Neural cell (in vitro differentiated cells): ENCODE results near the gene SCN1A.

Experiments used
- EP300 ChIP-seq: fragments of 450-650 bp; conservative IDR thresholded peaks from 2 replicates; pipeline ENCODE4 v1.6.1; 2014; ENCODE audit warnings: antibody characterized with exemption, mild to moderate bottlenecking, moderate library complexity; ENCODE audit not compliant: poor library complexity, severe bottlenecking
- EZH2 ChIP-seq: fragments of 200-600, 300-800 bp; shearing (Covaris generic), sonication (generic); IDR thresholded peaks from 2 replicates; pipeline ENCODE4 v1.6.1; 2014; ENCODE audit warnings: antibody characterized with exemption, low read length, borderline replicate concordance, mild to moderate bottlenecking; ENCODE audit not compliant: insufficient read depth, poor library complexity, severe bottlenecking
- MXI1 ChIP-seq: fragments of 450-650 bp; conservative IDR thresholded peaks from 2 replicates; pipeline ENCODE4 v1.6.1; 2014; ENCODE audit warnings: antibody characterized with exemption, mild to moderate bottlenecking; ENCODE audit not compliant: poor library complexity, severe bottlenecking
- POLR2AphosphoS5 ChIP-seq: IDR thresholded peaks from 2 replicates; pipeline ENCODE4 v1.6.1; 2012
- RAD21 ChIP-seq: fragments of 450-650 bp; conservative IDR thresholded peaks from 2 replicates; pipeline ENCODE4 v1.6.1; 2014; ENCODE audit warnings: antibody characterized with exemption, mild to moderate bottlenecking, moderate library complexity
- TAF1 ChIP-seq: IDR thresholded peaks from 2 replicates; pipeline ENCODE4 v1.6.1; 2012; ENCODE audit warnings: low read depth
- TF ChIP-seq, protein P1 (sequence below): fragments of 450-650 bp; IDR thresholded peaks from 2 replicates; pipeline ENCODE4 v1.5.1; 2014; ENCODE audit warnings: antibody characterized with exemption, mild to moderate bottlenecking, moderate library complexity; ENCODE audit not compliant: poor library complexity, severe bottlenecking
- TF ChIP-seq, protein P2 (sequence below): IDR thresholded peaks from 2 replicates; pipeline ENCODE4 v1.6.1; 2012; ENCODE audit warnings: borderline replicate concordance

DNA sequence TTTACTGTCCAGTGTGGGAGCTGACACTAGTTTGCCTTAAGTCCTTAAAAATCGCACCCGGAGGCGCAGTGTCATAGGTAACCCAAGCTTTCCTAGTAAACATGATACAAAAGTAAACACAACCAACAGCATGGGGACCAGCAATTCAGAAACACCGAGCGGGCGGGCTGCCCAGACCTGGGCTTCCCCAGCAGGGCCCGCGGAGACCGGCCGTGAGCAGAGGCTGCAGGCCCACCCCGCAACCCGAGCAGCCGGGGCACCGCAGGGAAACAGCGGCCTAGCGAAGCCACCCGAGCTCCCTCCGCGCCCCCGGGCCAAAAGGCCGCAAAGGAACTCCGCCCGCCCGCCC lies 174.5 kb downstream of the SCN1A start:
- TF ChIP-seq, protein P1, sequence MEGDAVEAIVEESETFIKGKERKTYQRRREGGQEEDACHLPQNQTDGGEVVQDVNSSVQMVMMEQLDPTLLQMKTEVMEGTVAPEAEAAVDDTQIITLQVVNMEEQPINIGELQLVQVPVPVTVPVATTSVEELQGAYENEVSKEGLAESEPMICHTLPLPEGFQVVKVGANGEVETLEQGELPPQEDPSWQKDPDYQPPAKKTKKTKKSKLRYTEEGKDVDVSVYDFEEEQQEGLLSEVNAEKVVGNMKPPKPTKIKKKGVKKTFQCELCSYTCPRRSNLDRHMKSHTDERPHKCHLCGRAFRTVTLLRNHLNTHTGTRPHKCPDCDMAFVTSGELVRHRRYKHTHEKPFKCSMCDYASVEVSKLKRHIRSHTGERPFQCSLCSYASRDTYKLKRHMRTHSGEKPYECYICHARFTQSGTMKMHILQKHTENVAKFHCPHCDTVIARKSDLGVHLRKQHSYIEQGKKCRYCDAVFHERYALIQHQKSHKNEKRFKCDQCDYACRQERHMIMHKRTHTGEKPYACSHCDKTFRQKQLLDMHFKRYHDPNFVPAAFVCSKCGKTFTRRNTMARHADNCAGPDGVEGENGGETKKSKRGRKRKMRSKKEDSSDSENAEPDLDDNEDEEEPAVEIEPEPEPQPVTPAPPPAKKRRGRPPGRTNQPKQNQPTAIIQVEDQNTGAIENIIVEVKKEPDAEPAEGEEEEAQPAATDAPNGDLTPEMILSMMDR, result no peak
- TF ChIP-seq EZH2, result no peak
- no peak for TF ChIP-seq MXI1
- no peak for TF ChIP-seq EP300
- TF ChIP-seq, protein P2, sequence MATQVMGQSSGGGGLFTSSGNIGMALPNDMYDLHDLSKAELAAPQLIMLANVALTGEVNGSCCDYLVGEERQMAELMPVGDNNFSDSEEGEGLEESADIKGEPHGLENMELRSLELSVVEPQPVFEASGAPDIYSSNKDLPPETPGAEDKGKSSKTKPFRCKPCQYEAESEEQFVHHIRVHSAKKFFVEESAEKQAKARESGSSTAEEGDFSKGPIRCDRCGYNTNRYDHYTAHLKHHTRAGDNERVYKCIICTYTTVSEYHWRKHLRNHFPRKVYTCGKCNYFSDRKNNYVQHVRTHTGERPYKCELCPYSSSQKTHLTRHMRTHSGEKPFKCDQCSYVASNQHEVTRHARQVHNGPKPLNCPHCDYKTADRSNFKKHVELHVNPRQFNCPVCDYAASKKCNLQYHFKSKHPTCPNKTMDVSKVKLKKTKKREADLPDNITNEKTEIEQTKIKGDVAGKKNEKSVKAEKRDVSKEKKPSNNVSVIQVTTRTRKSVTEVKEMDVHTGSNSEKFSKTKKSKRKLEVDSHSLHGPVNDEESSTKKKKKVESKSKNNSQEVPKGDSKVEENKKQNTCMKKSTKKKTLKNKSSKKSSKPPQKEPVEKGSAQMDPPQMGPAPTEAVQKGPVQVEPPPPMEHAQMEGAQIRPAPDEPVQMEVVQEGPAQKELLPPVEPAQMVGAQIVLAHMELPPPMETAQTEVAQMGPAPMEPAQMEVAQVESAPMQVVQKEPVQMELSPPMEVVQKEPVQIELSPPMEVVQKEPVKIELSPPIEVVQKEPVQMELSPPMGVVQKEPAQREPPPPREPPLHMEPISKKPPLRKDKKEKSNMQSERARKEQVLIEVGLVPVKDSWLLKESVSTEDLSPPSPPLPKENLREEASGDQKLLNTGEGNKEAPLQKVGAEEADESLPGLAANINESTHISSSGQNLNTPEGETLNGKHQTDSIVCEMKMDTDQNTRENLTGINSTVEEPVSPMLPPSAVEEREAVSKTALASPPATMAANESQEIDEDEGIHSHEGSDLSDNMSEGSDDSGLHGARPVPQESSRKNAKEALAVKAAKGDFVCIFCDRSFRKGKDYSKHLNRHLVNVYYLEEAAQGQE, result no peak
- no peak for TF ChIP-seq POLR2AphosphoS5
- no peak for TF ChIP-seq RAD21
- TF ChIP-seq TAF1, result no peak
